KMS-11 (cell line): ENCODE data around the gene MAPK4.
A peak's percentile ranks its signal among the peaks of the same experiment; 100 is the strongest.

ENCODE experiments used
- H2AFZ ChIP-seq: fragments of 200-600 bp; sonication (generic); 2 replicates; pipeline ENCODE4 v1.6.1; 2016; ENCODE audit warnings: antibody characterized with exemption, mixed run types, low read depth
- H3K27ac ChIP-seq: fragments of 200-600 bp; sonication (generic); 2 replicates; pipeline ENCODE4 v1.6.1; 2016; ENCODE audit warnings: mild to moderate bottlenecking, mixed run types
- H3K27me3 ChIP-seq: fragments of 200-600 bp; sonication (generic); 2 replicates; pipeline ENCODE4 v1.6.1; 2017; ENCODE audit warnings: mild to moderate bottlenecking, low read depth, mixed run types, moderate library complexity; ENCODE audit not compliant: insufficient read depth
- H3K36me3 ChIP-seq: fragments of 200-600 bp; sonication (generic); 2 replicates; pipeline ENCODE4 v1.6.1; 2017; ENCODE audit warnings: mild to moderate bottlenecking, mixed run types; ENCODE audit not compliant: insufficient read depth
- H3K4me1 ChIP-seq: fragments of 200-600 bp; sonication (generic); 2 replicates; pipeline ENCODE4 v1.6.1; 2016; ENCODE audit warnings: mild to moderate bottlenecking, low read depth, mixed run types; ENCODE audit not compliant: poor library complexity, severe bottlenecking
- H3K4me2 ChIP-seq: fragments of 200-600 bp; sonication (generic); 2 replicates; pipeline ENCODE4 v1.7.0; 2016; ENCODE audit warnings: mild to moderate bottlenecking, mixed run types
- H3K4me3 ChIP-seq: fragments of 200-600 bp; sonication (generic); IDR thresholded peaks from 2 replicates; pipeline ENCODE4 v1.6.1; 2017; ENCODE audit warnings: low read depth, low read length, mixed read lengths; ENCODE audit not compliant: insufficient read depth
- H3K79me2 ChIP-seq: fragments of 200-600 bp; sonication (generic); 2 replicates; pipeline ENCODE4 v1.6.1; 2016; ENCODE audit warnings: low read depth, mixed run types; ENCODE audit not compliant: insufficient read depth
- H3K9ac ChIP-seq: fragments of 200-600 bp; sonication (generic); 2 replicates; pipeline ENCODE4 v1.6.1; 2016; ENCODE audit warnings: mild to moderate bottlenecking, mixed run types
- H4K20me1 ChIP-seq: fragments of 200-600 bp; sonication (generic); 2 replicates; pipeline ENCODE4 v1.6.1; 2016; ENCODE audit warnings: mild to moderate bottlenecking, mixed run types; ENCODE audit not compliant: insufficient read depth
- TF ChIP-seq, protein P1 (sequence below): fragments of 200-600 bp; sonication (generic); conservative IDR thresholded peaks from 2 replicates; pipeline ENCODE4 v1.6.1; 2017; ENCODE audit warnings: low read depth, mild to moderate bottlenecking, antibody characterized with exemption, low read length, moderate library complexity, mixed read lengths

MAPK4 gene

DNA sequence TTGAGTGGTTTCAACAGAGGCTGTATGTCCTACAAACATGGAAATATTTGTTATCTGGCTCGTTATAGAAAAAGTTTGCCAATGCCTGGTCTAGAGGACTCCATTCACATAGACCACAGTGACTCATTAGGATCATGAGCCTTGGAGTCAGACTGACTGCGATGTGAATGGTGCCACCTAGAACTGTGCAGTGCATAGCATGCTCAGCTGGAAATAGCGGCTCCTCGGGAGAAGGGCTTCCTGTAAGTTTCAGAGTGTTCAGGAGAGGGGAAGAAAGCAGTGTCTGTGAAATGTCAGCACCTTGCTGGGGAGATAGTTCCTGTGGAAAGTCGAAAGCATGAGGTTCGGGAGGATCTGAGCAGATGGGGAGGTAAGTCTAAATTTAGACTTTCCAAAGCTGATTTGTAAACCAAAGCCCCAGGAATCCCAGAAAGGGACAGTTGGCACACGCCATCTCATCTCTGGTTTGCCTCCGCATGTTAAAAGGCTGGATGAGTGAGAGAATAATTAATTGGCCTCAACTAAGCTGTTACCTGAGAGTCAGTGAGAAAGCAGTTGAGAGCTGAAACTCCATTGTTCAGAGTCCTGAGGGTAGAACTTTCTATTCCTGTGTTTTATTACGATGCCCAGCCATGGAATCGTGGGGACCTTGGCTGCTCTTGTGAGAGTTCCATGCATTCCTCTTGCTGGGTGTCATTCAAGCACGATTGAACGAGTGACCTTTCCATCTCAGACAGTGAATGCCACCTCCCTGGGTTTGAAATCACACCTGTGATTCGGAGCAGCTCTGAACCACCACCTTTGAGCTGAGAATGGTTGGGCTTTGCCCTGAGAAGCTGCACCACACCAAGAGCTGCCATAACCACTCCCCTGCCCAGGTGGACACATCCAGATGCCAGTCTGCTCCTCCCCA is 99.5 kb downstream of the MAPK4 start:
- Histone ChIP-seq H3K27ac (no peak overlapping the region), H4K20me1 (no peaks in the 10 kb centered on the region), H3K4me1 (no peaks in the 10 kb centered on the region), H3K9ac (no peak overlapping the region), H3K79me2 (no peaks in the 10 kb centered on the region), H3K36me3 (no peaks in the 10 kb centered on the region), H3K27me3 (no peaks in the 10 kb centered on the region), H3K4me3 (no peak overlapping the region), H3K4me2 (no peak overlapping the region), H2AFZ (no peak overlapping the region)
- TF ChIP-seq, protein P1, sequence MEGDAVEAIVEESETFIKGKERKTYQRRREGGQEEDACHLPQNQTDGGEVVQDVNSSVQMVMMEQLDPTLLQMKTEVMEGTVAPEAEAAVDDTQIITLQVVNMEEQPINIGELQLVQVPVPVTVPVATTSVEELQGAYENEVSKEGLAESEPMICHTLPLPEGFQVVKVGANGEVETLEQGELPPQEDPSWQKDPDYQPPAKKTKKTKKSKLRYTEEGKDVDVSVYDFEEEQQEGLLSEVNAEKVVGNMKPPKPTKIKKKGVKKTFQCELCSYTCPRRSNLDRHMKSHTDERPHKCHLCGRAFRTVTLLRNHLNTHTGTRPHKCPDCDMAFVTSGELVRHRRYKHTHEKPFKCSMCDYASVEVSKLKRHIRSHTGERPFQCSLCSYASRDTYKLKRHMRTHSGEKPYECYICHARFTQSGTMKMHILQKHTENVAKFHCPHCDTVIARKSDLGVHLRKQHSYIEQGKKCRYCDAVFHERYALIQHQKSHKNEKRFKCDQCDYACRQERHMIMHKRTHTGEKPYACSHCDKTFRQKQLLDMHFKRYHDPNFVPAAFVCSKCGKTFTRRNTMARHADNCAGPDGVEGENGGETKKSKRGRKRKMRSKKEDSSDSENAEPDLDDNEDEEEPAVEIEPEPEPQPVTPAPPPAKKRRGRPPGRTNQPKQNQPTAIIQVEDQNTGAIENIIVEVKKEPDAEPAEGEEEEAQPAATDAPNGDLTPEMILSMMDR = no peak

DNA sequence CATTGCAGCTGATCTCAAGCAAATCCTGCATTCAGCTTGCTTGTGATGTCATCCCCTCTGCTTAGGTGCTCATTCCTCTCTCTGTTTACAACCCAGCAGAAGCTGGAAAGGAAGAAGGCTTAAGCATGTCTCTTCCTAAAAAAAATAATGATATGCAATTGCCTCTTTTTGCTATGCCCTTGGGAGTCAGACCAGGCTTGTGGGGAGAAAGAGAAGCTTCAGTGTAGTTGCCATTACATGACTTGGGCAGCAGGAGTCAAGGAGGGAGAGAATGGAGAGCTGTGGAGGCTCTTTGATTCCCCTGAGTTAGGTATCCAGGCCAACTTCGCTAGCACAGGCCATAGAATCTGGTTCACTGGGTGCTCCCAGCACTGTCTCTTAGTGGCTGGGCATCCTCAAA is 101.1 kb downstream of the MAPK4 start:
- Histone ChIP-seq H3K27ac (no peak overlapping the region), H2AFZ (no peak overlapping the region), H3K9ac (no peak overlapping the region), H3K79me2 (no peaks in the 10 kb centered on the region), H4K20me1 (no peaks in the 10 kb centered on the region), H3K27me3 (no peaks in the 10 kb centered on the region), H3K4me2 (no peak overlapping the region), H3K4me1 (no peaks in the 10 kb centered on the region), H3K4me3 (no peak overlapping the region), H3K36me3 (no peaks in the 10 kb centered on the region)
- TF ChIP-seq, protein P1 = no peak

DNA sequence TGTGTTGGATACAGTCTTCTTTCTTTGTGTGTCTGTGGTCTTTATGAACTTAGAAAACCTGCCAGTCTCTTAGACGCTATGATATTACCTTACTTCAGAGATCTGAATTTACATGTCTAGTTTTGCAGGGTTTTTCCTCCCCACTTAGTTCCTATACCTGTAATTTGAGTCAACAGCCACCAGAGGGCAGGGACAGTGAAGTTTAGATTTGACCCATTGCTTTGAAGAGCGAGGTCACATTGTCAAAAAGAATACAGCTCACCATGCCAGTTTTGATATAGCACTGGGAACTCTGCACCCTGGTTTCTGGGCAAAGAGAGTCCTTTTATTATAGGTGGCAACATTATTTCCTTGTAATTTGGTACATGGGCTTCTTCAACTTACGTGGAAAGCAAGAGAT is 102.3 kb downstream of the MAPK4 start:
- Histone ChIP-seq H3K27me3 (no peaks in the 10 kb centered on the region), H3K4me3 (no peak overlapping the region), H2AFZ (no peak overlapping the region), H3K79me2 (no peaks in the 10 kb centered on the region), H3K4me2 (no peak overlapping the region), H4K20me1 (no peaks in the 10 kb centered on the region), H3K4me1 (no peaks in the 10 kb centered on the region), H3K9ac (no peak overlapping the region), H3K27ac (no peak overlapping the region), H3K36me3 (no peaks in the 10 kb centered on the region)
- TF ChIP-seq, protein P1 = peak; percentile 90

DNA sequence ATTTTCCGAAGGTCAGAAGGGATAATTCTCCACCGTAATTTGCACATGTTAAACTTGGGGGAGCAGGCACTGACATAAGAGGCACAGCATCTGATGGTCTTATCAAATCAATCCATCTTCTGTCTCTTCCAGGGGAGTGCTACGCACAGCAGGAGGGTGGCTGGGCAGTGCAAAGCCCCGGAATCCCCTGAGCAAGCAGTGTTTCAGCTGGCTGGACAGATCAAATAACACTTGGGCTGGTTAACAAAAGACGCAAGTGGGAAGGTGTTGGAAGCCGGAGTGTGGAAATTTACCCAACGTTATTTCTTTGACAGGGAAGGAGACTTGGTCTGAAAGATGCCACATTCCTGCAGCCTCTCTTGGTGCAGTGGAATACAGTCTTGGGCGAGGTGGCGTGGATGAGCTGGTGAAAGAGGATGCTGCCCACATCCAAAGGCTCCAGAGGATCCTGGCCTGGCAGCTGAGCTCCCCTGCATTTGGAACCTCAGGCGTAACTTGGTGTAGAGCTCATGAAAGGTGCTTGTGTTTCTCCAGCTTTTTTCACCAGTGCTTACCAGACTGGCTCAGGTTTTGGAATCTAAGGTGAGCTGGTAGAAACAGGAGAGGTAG is 103.0 kb downstream of the MAPK4 start:
- no peak overlapping the region for H3K9ac ChIP-seq
- no peak overlapping the region for H3K27ac ChIP-seq
- TF ChIP-seq, protein P1 = no peak
- H3K27me3 ChIP-seq = no peaks in the 10 kb centered on the region
- no peaks in the 10 kb centered on the region for H3K36me3 ChIP-seq
- H3K4me1 ChIP-seq = no peaks in the 10 kb centered on the region
- H4K20me1 ChIP-seq = no peaks in the 10 kb centered on the region
- H3K79me2 ChIP-seq = no peaks in the 10 kb centered on the region
- no peak overlapping the region for H3K4me3 ChIP-seq
- no peak overlapping the region for H3K4me2 ChIP-seq
- no peak overlapping the region for H2AFZ ChIP-seq
